ENCODE data around the gene SPTB. TPM values are rescaled to one million over a fixed set of nuclear protein-coding genes. Genes with fewer than 3 reads are reported as not detected.

SPTB gene
- total RNA-seq, 4 donors from 2014 or later, result 1.1 to 3.5 (median 1.4) TPM

GRCh38 chr14:64796369-64796768 is 83.3 kb downstream of the SPTB start:
- no peak for DNase-seq (ENCODE audit: low spot score)
- no peak for ATAC-seq (ENCODE audit: low FRiP score)
- no peak for TF ChIP-seq CTCF (IDR thresholded peaks at IDR 0.05)

GRCh38 chr14:64795921-64796320 is 83.8 kb downstream of the SPTB start:
- no peak for TF ChIP-seq CTCF (IDR thresholded peaks at IDR 0.05)
- DNase-seq (ENCODE audit: low spot score) (no peak), ATAC-seq (ENCODE audit: low FRiP score) (no peak)

- DNase-seq (ENCODE audit: low spot score), result no peak
- no peak for TF ChIP-seq CTCF (IDR thresholded peaks at IDR 0.05)
- ATAC-seq (ENCODE audit: low FRiP score), result no peak
Measured at GRCh38 chr14:64795211-64795610, 84.5 kb downstream of the SPTB start.

- ATAC-seq (ENCODE audit: low FRiP score), result no peak
- no peak for DNase-seq (ENCODE audit: low spot score)
- no peak for TF ChIP-seq CTCF (IDR thresholded peaks at IDR 0.05)
Measured at GRCh38 chr14:64792871-64793560, 86.7 kb downstream of the SPTB start.

- no peak for TF ChIP-seq CTCF (IDR thresholded peaks at IDR 0.05)
- DNase-seq (ENCODE audit: low spot score) (no peak), ATAC-seq (ENCODE audit: low FRiP score) (no peak)
Measured at GRCh38 chr14:64792231-64792630, 87.5 kb downstream of the SPTB start.

GRCh38 chr14:64790478-64790877 is 89.2 kb downstream of the SPTB start:
- DNase-seq (ENCODE audit: low spot score) (no peak), ATAC-seq (ENCODE audit: low FRiP score) (no peak)
- TF ChIP-seq CTCF (IDR thresholded peaks at IDR 0.05), result no peak

GRCh38 chr14:64789696-64790095 is 90.0 kb downstream of the SPTB start:
- TF ChIP-seq CTCF (IDR thresholded peaks at IDR 0.05), result no peak
- no peak for DNase-seq (ENCODE audit: low spot score)
- ATAC-seq (ENCODE audit: low FRiP score), result no peak

Measured in omental fat pad (tissue), 4 donors.